ENCODE results near the gene CLIP2. TPM values are rescaled to one million over a fixed set of nuclear protein-coding genes. Genes with fewer than 3 reads are reported as not detected.

CLIP2 gene
- total RNA-seq, 1 donor from 2014 or later, result 48.9 TPM

DNA sequence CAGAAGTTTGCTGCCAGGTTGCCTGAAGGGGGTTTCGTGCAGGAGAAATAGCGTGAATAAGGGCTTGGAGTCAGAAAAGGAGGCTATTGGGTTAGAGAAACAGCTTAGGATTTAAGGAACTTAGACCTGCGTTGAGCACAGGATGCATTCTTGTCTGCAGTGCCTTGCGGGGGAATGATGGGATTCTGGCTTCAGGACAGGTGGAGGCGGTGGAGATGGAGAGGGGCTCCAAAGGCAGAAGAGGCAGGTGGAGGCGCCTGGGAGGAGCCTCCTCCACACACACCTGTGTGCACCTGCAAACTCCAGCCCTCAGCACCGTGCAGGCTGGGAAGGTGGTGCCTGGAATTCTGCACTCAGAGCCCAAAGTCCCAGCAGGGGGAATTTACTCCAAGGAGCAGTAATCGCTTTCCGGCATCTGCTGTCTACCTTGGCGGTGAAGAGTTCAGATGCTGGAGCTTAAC lies 1.8 kb downstream of the CLIP2 start:
- no peaks in the 10 kb centered on the region for H3K9me3 Mint-ChIP-seq
- peaks cover 51% of the 10 kb centered on the region for H3K4me1 Mint-ChIP-seq (ENCODE audit: unreplicated experiment)
- peak overlapping the region; percentile 61 for H3K27ac Mint-ChIP-seq
- peaks cover 3% of the 10 kb centered on the region for H3K36me3 Mint-ChIP-seq
- no peak for DNase-seq (ENCODE audit: extremely low spot score, unreplicated experiment)
- H3K27me3 Mint-ChIP-seq, result no peaks in the 10 kb centered on the region
- TF ChIP-seq CTCF (conservative IDR thresholded peaks at IDR 0.05), result no peak
- H3K4me3 Mint-ChIP-seq, result peak overlapping the region; percentile 87

DNA sequence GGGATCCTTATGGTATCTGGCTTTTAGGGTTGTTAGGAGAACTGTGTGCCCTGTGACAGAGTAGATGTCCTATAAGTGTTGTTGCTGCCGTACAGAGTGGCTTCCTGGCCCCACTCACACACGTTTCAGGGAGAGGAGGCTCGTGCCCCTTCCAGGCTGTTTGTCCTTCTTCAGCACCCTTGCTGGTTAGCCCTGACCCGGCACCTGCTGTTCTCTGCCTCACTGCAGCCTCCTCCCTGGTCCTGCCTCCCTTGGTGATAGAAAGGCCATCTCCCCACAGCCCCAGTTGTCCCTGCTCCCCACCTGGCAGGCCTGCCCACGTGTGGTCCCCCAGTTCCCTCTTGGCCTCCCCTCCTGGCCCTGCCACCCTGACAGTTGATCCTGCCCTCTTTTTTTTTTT lies 2.3 kb downstream of the CLIP2 start:
- Mint-ChIP-seq H3K4me1 (ENCODE audit: unreplicated experiment) (peaks cover 51% of the 10 kb centered on the region), H3K36me3 (peaks cover 4% of the 10 kb centered on the region), H3K27ac (peak overlapping the region; percentile 59), H3K9me3 (no peaks in the 10 kb centered on the region), H3K27me3 (no peaks in the 10 kb centered on the region), H3K4me3 (peak overlapping the region; percentile 87)
- TF ChIP-seq CTCF (conservative IDR thresholded peaks at IDR 0.05), result no peak
- no peak for DNase-seq (ENCODE audit: extremely low spot score, unreplicated experiment)

- Mint-ChIP-seq H3K27me3 (no peaks in the 10 kb centered on the region), H3K4me1 (ENCODE audit: unreplicated experiment) (peaks cover 50% of the 10 kb centered on the region), H3K36me3 (peaks cover 4% of the 10 kb centered on the region), H3K9me3 (no peaks in the 10 kb centered on the region), H3K4me3 (peak overlapping the region; percentile 73), H3K27ac (peak overlapping the region; percentile 83)
- no peak for DNase-seq (ENCODE audit: extremely low spot score, unreplicated experiment)
- TF ChIP-seq CTCF (conservative IDR thresholded peaks at IDR 0.05), result no peak
These were observed 3.8 kb downstream of the CLIP2 start for GRCh38 chr7:74292757-74293576.

DNA sequence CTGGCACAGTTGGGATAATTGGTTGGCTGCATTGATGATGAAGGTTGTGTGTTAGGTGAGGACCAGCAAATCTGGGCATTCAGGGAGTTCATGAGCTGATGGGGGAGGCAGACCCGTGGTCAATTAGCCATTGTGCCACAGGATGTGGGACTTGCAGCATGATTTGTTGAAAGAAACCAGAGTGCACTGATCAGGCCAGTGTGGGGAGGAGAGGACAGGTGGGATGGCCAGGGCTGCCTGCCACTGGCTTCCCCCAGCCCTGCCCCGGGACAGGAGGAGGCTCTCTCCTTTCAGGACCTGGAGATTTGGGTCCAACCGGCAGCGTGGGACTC lies 4.3 kb downstream of the CLIP2 start:
- H3K27me3 Mint-ChIP-seq, result no peaks in the 10 kb centered on the region
- peaks cover 44% of the 10 kb centered on the region for H3K4me1 Mint-ChIP-seq (ENCODE audit: unreplicated experiment)
- H3K9me3 Mint-ChIP-seq, result no peaks in the 10 kb centered on the region
- DNase-seq (ENCODE audit: extremely low spot score, unreplicated experiment), result no peak
- TF ChIP-seq CTCF (conservative IDR thresholded peaks at IDR 0.05), result no peak
- peak overlapping the region; percentile 73 for H3K4me3 Mint-ChIP-seq
- peaks cover 4% of the 10 kb centered on the region for H3K36me3 Mint-ChIP-seq
- H3K27ac Mint-ChIP-seq, result peak overlapping the region; percentile 83

DNA sequence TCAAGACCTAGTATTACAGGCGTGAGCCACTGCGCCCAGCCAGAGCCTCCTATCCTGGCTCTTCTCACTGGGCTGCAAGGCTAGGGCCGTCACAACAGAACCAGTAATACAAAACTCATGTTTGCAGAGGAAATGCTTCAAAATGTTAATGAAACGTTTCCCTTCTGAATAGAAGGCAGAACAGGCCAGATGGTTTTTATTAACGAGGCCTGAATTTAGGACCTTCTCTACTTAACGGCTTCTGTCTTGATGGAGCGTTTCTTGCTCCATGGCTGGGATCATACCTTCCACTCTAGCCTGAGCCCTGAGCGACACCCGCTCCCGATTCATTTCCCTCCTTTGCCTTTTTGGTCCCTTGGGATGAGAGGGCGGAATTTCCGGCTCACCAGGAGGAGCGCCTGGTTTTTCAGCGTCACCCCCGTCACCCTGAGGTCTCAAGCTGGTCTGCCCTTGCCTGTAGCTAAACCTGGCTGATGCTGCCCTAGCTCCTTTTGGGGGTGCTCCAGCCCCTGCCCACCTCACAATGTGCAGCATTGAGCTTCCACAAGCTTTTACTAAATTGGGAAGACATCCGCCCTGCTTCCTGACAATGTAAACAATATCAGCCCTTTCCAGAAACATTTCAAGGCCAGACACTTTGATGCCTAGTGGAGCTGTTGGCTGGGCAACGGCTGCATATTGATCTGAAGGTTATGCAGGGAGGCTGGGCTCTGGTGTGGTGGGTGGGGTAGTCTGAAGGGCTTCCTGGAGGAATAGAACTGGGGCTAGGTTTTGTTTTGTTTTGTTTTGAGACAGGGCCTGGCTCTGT lies 5.2 kb downstream of the CLIP2 start:
- H3K4me1 Mint-ChIP-seq (ENCODE audit: unreplicated experiment), result peaks cover 39% of the 10 kb centered on the region
- no peak for TF ChIP-seq CTCF (conservative IDR thresholded peaks at IDR 0.05)
- peak overlapping the region; percentile 71 for H3K4me3 Mint-ChIP-seq
- DNase-seq (ENCODE audit: extremely low spot score, unreplicated experiment), result no peak
- no peaks in the 10 kb centered on the region for H3K9me3 Mint-ChIP-seq
- peak overlapping the region; percentile 27 for H3K27ac Mint-ChIP-seq
- peaks cover 4% of the 10 kb centered on the region for H3K36me3 Mint-ChIP-seq
- H3K27me3 Mint-ChIP-seq, result no peaks in the 10 kb centered on the region

All from type B pancreatic cell (in vitro differentiated cells).